Type B pancreatic cell (in vitro differentiated cells): ENCODE results near the gene RAB7A. TPM values are rescaled to one million over a fixed set of nuclear protein-coding genes. Genes with fewer than 3 reads are reported as not detected.

Experiments
- DNase-seq: peaks from one replicate; pipeline ENCODE4 v3.0.0; 2021; ENCODE audit warnings: mixed read lengths; ENCODE audit not compliant: unreplicated experiment; ENCODE audit errors: extremely low spot score
- H3K27ac Mint-ChIP-seq: 2 replicates; pipeline ENCODE4 v1.8.0; 2021; ENCODE audit warnings: mild to moderate bottlenecking, mixed read lengths
- H3K27me3 Mint-ChIP-seq: 2 replicates; pipeline ENCODE4 v1.8.0; 2021; ENCODE audit warnings: mixed read lengths
- H3K36me3 Mint-ChIP-seq: 2 replicates; pipeline ENCODE4 v1.8.0; 2021; ENCODE audit warnings: mixed read lengths
- H3K4me1 Mint-ChIP-seq: one replicate; pipeline ENCODE4 v1.8.0; 2021; ENCODE audit warnings: mixed read lengths; ENCODE audit not compliant: unreplicated experiment
- H3K4me3 Mint-ChIP-seq: 2 replicates; pipeline ENCODE4 v1.8.0; 2021; ENCODE audit warnings: mild to moderate bottlenecking, mixed read lengths
- H3K9me3 Mint-ChIP-seq: 2 replicates; pipeline ENCODE4 v1.8.0; 2021; ENCODE audit warnings: mixed read lengths
- CTCF ChIP-seq: fragments of 200-600 bp; sonication (generic); conservative IDR thresholded peaks from 2 replicates; pipeline ENCODE4 v1.5.0; 2021; ENCODE audit warnings: antibody characterized with exemption, mild to moderate bottlenecking
- total RNA-seq: library from RNA; stranded (reverse); gene quantifications from 2 replicates; pipeline ENCODE4 v1.2.1, GENCODE V29; 2021; ENCODE audit warnings: low replicate concordance

The RAB7A gene
- total RNA-seq, 1 donor from 2014 or later, result 157 TPM

GRCh38 chr3:128808672-128809071, 82.7 kb downstream of the RAB7A start:
- H3K9me3 Mint-ChIP-seq, result no peaks in the 10 kb centered on the region
- no peak for TF ChIP-seq CTCF
- H3K36me3 Mint-ChIP-seq, result peaks cover 19% of the 10 kb centered on the region
- peaks cover 5% of the 10 kb centered on the region for H3K4me1 Mint-ChIP-seq
- no peak overlapping the region for H3K4me3 Mint-ChIP-seq
- H3K27ac Mint-ChIP-seq, result no peak overlapping the region
- no peak for DNase-seq
- H3K27me3 Mint-ChIP-seq, result no peaks in the 10 kb centered on the region

GRCh38 chr3:128813097-128813496, 87.1 kb downstream of the RAB7A start:
- H3K27ac Mint-ChIP-seq, result no peak overlapping the region
- no peaks in the 10 kb centered on the region for H3K9me3 Mint-ChIP-seq
- peaks cover 40% of the 10 kb centered on the region for H3K36me3 Mint-ChIP-seq
- no peaks in the 10 kb centered on the region for H3K4me1 Mint-ChIP-seq
- H3K27me3 Mint-ChIP-seq, result no peaks in the 10 kb centered on the region
- no peak for TF ChIP-seq CTCF
- no peak overlapping the region for H3K4me3 Mint-ChIP-seq
- DNase-seq, result no peak

DNA sequence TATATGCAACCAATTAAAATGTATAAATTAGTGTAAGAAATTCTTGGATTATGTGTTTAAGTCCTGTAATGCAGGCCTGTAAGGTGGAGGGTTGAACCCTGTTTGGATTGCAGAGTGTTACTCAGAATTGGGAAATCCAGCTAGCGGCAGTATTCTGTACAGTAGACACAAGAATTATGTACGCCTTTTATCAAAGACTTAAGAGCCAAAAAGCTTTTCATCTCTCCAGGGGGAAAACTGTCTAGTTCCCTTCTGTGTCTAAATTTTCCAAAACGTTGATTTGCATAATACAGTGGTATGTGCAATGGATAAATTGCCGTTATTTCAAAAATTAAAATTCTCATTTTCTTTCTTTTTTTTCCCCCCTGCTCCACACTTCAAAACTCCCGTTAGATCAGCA, 88.1 kb downstream of the RAB7A start:
- Mint-ChIP-seq H3K36me3 (peaks cover 45% of the 10 kb centered on the region), H3K4me1 (no peaks in the 10 kb centered on the region), H3K4me3 (no peak overlapping the region)

DNA sequence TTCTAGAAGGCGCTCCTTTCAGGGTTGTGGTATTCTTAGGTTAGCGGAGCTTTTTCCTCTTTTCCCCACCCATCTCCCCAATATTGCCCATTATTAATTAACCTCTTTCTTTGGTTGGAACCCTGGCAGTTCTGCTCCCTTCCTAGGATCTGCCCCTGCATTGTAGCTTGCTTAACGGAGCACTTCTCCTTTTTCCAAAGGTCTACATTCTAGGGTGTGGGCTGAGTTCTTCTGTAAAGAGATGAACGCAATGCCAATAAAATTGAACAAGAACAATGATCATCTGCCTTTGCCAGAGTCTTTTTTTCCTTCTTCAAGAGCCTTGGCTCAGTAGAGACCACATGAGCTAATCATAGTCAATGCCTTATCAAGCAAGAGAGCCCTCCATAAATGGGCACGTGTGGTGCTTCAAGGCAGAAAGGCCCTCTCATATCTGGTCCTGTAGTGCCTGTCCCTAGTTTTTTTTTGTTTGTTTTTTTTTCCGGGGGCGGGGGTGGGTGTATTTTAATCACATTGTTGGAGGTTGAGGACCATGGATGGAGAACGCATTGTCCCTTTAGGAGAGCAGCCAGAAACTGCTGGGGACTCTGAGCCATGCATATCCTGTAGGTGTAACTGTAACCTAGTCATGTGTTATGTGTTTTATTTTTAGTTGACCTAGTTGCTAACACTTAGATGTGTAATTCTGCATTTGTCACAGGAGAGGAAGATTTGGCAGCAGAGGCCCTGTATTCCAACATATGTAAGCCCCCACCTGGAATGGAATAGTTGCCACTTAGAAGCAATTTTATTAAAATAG, 88.7 kb downstream of the RAB7A start:
- TF ChIP-seq CTCF, result no peak
- Mint-ChIP-seq H3K27ac (no peak overlapping the region), H3K27me3 (no peaks in the 10 kb centered on the region), H3K9me3 (no peaks in the 10 kb centered on the region), H3K36me3 (peaks cover 49% of the 10 kb centered on the region), H3K4me1 (no peaks in the 10 kb centered on the region), H3K4me3 (no peak overlapping the region)
- no peak for DNase-seq

More for the DNA sequence above, 88.1 kb downstream of the RAB7A start:
- TF ChIP-seq CTCF, result no peak
- no peak for DNase-seq
- no peak overlapping the region for H3K27ac Mint-ChIP-seq
- H3K27me3 Mint-ChIP-seq, result no peaks in the 10 kb centered on the region
- no peaks in the 10 kb centered on the region for H3K9me3 Mint-ChIP-seq

- H3K36me3 Mint-ChIP-seq, result peaks cover 49% of the 10 kb centered on the region
- DNase-seq, result no peak
- H3K4me3 Mint-ChIP-seq, result no peak overlapping the region
- no peaks in the 10 kb centered on the region for H3K27me3 Mint-ChIP-seq
- no peak for TF ChIP-seq CTCF
- H3K27ac Mint-ChIP-seq, result no peak overlapping the region
- H3K9me3 Mint-ChIP-seq, result no peaks in the 10 kb centered on the region
- no peaks in the 10 kb centered on the region for H3K4me1 Mint-ChIP-seq
Measured at GRCh38 chr3:128815318-128816064, 89.5 kb downstream of the RAB7A start.
